ENCODE measurements around the gene ZBED3.

DNA sequence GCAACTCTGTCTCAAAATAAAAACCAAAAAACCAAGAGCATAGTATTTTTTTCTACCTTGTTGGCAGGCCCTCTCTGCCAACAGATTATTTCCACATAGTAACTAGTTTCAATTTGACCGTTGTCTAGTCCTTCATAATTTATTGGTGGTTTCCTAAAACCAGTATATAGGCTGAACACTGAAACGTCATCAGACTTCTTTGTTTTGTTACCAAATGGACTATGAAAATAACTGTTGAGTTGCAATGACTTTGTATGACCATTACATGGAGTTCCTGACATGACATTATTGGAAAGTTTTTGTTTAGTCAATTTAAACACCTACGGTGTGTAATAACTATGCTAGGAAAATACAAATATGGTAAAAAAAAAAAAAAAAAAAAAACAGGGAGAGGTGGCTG lies 55.2 kb downstream of the ZBED3 start:
- TF ChIP-seq RAD21 (IDR thresholded peaks at IDR 0.05; ENCODE audit: low read length), result no peak
- TF ChIP-seq, protein P1, sequence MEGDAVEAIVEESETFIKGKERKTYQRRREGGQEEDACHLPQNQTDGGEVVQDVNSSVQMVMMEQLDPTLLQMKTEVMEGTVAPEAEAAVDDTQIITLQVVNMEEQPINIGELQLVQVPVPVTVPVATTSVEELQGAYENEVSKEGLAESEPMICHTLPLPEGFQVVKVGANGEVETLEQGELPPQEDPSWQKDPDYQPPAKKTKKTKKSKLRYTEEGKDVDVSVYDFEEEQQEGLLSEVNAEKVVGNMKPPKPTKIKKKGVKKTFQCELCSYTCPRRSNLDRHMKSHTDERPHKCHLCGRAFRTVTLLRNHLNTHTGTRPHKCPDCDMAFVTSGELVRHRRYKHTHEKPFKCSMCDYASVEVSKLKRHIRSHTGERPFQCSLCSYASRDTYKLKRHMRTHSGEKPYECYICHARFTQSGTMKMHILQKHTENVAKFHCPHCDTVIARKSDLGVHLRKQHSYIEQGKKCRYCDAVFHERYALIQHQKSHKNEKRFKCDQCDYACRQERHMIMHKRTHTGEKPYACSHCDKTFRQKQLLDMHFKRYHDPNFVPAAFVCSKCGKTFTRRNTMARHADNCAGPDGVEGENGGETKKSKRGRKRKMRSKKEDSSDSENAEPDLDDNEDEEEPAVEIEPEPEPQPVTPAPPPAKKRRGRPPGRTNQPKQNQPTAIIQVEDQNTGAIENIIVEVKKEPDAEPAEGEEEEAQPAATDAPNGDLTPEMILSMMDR (conservative IDR thresholded peaks at IDR 0.05; ENCODE audit: low read depth, low read length), result no peak
